ENCODE data around the gene NOX3. TPM values are rescaled to one million over a fixed set of nuclear protein-coding genes. Genes with fewer than 3 reads are reported as not detected.
A peak's percentile ranks its signal among the peaks of the same experiment; 100 is the strongest.

Gene NOX3
- total RNA-seq, 4 donors from 2014 or later: not detected

DNA sequence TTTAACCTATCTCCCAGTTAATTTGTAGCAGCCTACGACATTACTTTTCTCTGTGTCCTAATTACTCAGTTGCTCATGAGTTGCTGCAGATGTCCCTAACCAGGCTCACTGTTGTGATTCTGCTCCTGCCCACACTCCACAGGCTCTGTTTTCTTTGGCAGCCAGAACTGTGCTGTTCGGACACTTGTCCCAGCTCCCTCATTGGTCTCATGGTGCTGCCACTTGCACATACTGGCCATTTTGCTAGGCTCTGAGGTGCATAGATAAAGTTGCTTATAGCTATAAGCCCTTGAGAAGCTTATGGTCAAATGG lies 55.0 kb downstream of the NOX3 start:
- H3K27ac ChIP-seq: no peak overlapping the region
- TF ChIP-seq, protein P1, sequence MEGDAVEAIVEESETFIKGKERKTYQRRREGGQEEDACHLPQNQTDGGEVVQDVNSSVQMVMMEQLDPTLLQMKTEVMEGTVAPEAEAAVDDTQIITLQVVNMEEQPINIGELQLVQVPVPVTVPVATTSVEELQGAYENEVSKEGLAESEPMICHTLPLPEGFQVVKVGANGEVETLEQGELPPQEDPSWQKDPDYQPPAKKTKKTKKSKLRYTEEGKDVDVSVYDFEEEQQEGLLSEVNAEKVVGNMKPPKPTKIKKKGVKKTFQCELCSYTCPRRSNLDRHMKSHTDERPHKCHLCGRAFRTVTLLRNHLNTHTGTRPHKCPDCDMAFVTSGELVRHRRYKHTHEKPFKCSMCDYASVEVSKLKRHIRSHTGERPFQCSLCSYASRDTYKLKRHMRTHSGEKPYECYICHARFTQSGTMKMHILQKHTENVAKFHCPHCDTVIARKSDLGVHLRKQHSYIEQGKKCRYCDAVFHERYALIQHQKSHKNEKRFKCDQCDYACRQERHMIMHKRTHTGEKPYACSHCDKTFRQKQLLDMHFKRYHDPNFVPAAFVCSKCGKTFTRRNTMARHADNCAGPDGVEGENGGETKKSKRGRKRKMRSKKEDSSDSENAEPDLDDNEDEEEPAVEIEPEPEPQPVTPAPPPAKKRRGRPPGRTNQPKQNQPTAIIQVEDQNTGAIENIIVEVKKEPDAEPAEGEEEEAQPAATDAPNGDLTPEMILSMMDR (IDR thresholded peaks at IDR 0.05): no peak
- TF ChIP-seq POLR2A (IDR thresholded peaks at IDR 0.05): no peak
- no peaks in the 10 kb centered on the region for H3K4me1 ChIP-seq
- H3K4me3 ChIP-seq (replicated peaks in 1 of 3): no peak overlapping the region
- H3K9me3 ChIP-seq: no peaks in the 10 kb centered on the region
- H3K27me3 ChIP-seq: no peaks in the 10 kb centered on the region
- H3K36me3 ChIP-seq: no peaks in the 10 kb centered on the region
- intact Hi-C loops (cut with DNase I): no loop called here
- 60 to 64% methylated on average over 2 of the region's 2 CpGs for WGBS, 2 donors
- peak in 1 of 2 donors; percentile 8 for DNase-seq

DNA sequence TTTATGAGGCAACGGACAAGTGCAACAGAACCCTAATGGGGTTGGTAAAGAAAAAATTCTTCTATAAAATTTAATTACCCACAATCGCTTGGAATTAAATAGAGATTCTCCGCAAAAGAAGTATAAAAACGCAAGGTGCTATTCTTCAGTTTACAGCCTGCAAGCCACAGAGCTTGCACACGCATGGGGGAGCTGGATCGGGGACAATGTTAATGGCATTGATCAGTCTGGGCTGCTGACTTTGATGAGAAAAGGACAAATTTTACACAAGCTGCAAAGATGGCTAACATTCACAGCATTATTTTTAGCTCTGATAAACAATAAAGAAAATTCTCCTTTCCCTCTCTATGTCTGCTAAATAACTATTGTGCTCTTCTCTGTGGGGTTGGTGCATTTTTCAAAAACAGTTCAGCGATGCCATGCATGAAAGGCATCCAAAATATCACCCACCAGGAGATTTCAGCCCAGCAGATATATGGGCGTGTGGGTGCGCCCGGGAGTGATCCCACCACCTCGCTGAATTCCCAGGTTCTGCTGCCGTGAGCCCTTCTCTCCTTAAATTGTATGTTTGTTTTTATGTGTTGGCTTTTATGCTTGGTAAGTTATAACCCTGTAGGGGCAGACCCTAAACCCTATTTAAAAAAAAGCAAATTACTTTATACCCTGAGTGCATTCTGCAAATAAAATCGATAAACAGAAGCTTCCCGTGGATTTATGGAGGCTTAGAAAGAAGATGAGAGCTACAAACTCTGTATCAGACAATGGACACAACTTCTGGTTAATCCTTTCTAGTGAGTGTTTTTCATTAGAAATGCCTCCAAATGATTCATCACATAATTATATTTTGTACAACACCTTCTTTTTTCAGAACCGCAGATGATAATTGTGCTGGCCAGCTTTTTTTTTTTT lies 55.6 kb downstream of the NOX3 start:
- no peak for DNase-seq
- Histone ChIP-seq H3K36me3 (no peaks in the 10 kb centered on the region), H3K4me3 (replicated peaks in 1 of 3) (no peak overlapping the region), H3K27ac (no peak overlapping the region), H3K4me1 (no peaks in the 10 kb centered on the region), H3K9me3 (no peaks in the 10 kb centered on the region), H3K27me3 (no peaks in the 10 kb centered on the region)
- intact Hi-C loops (cut with DNase I): no loop called here
- WGBS, 2 donors: 89 to 92% methylated on average over 15 of the region's 15 CpGs
- no peak for TF ChIP-seq POLR2A (IDR thresholded peaks at IDR 0.05)
- TF ChIP-seq, protein P1 (IDR thresholded peaks at IDR 0.05): no peak

DNA sequence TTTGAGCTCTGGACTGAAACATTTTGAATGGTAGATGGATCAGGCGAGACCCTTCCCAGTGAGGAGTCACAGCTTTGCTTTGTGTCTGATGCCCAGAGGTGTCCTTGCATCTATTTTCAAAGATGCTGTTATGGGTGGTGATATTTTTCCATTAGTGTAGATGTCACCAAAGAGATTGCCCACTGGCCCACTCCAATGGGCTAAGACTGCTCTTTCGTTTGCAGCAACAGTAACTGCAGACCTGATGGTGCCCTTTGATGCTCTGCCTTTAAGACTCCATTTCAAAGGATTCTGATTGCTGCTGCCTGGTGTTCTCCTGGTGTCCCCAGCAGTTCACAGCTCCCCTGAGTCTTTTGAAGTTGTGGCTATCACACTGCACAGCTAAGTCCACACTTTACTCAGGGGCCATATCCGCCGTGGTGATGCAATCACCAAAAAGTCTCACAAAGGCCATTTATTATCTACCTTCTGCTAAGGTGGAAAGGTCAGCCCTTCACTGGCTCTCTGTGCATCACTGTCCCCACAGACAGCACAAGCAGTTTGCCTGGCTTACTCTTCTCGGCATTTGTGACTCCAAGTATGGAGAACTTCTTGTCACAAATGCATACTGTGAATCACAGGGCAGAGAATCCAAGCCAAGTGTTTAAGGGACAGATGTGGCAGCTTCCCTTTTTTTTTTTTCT lies 56.4 kb downstream of the NOX3 start:
- Histone ChIP-seq H3K9me3 (no peaks in the 10 kb centered on the region), H3K4me1 (no peaks in the 10 kb centered on the region), H3K27ac (no peak overlapping the region), H3K36me3 (no peaks in the 10 kb centered on the region), H3K27me3 (no peaks in the 10 kb centered on the region), H3K4me3 (replicated peaks in 1 of 3) (no peak overlapping the region)
- WGBS, 2 donors: 88 to 89% methylated on average over 5 of the region's 5 CpGs
- intact Hi-C loops (cut with DNase I): no loop called here
- no peak for TF ChIP-seq POLR2A (IDR thresholded peaks at IDR 0.05)
- TF ChIP-seq, protein P1 (IDR thresholded peaks at IDR 0.05): no peak
- no peak for DNase-seq

DNA sequence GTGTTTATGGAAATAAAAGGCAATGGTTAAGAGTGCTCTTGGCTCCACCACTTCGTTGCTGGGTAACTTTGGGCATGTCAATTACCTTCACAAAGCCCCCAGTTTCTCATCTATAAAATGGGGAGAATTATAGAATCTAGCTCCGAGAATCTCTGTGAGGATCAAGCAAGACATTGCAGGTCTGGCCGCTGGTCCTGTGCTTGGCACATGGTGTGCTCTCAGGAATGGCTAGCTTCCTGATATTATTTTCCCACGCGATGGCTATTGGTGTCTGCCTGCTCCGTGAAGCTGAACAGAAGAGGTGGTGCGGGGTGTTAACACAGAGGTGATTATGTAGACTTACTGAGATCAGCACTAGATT lies 57.0 kb downstream of the NOX3 start:
- H3K36me3 ChIP-seq: no peaks in the 10 kb centered on the region

More for the DNA sequence above, 57.0 kb downstream of the NOX3 start:
- Histone ChIP-seq H3K9me3 (no peaks in the 10 kb centered on the region), H3K27ac (no peak overlapping the region), H3K4me1 (no peaks in the 10 kb centered on the region), H3K4me3 (replicated peaks in 1 of 3) (no peak overlapping the region), H3K27me3 (no peaks in the 10 kb centered on the region)
- no peak for DNase-seq
- WGBS, 2 donors: 90 to 98% methylated on average over 7 of the region's 7 CpGs
- intact Hi-C loops (cut with DNase I): no loop called here
- TF ChIP-seq, protein P1 (IDR thresholded peaks at IDR 0.05): no peak
- TF ChIP-seq POLR2A (IDR thresholded peaks at IDR 0.05): no peak
